Panc1 (cell line): ENCODE results near the gene SETX. TPM values are rescaled to one million over a fixed set of nuclear protein-coding genes. Genes with fewer than 3 reads are reported as not detected.

ENCODE experiments used
- ATAC-seq: fragments of 200-7000 bp; cut with Tn5 transposase; 2 replicates; pipeline ENCODE4 v1.9.1; 2020; ENCODE audit warnings: mild to moderate bottlenecking, moderate library complexity
- BruUV-seq: library from RNA; stranded (reverse); fragments of 400-500 nt; replicated peaks from 2 replicates; lab custom pipeline; 2021; lab: Mats Ljungman, UMichigan
- CTCF ChIA-PET: fragments of 300-600 bp; sonication (Branson Sonifier 250); formaldehyde crosslinking; loops from one replicate; lab custom pipeline; 2022; ENCODE audit warnings: antibody characterized with exemption; lab: Charles Lee
- POLR2A ChIA-PET: fragments of 300-600 bp; sonication (Branson Sonifier 250); formaldehyde crosslinking; loops from one replicate; lab custom pipeline; 2022; ENCODE audit warnings: antibody characterized with exemption; lab: Charles Lee
- DNase-seq: peaks from one replicate; pipeline ENCODE4 v3.0.0-alpha.2; 2010; ENCODE audit warnings: low read depth, low spot score
- H3K27ac ChIP-seq: 2 replicates; pipeline ENCODE4 v1.5.1; 2011; ENCODE audit warnings: mild to moderate bottlenecking, low read length, inconsistent platforms
- H3K27me3 ChIP-seq: fragments of 200-500 bp; sonication (Bioruptor generic); 2 replicates; pipeline ENCODE4 v1.6.0; 2014; ENCODE audit warnings: low read length, inconsistent platforms; ENCODE audit not compliant: control insufficient read depth, insufficient read depth
- H3K36me3 ChIP-seq: fragments of 200-500 bp; sonication (Bioruptor generic); 2 replicates; pipeline ENCODE4 v1.5.1; 2014; ENCODE audit warnings: inconsistent platforms, mild to moderate bottlenecking, low read length, moderate library complexity; ENCODE audit not compliant: control insufficient read depth, insufficient read depth
- H3K4me1 ChIP-seq: 2 replicates; pipeline ENCODE4 v1.5.1; 2011; ENCODE audit warnings: inconsistent platforms, mild to moderate bottlenecking, low read length, moderate library complexity; ENCODE audit not compliant: control insufficient read depth, insufficient read depth
- H3K4me3 ChIP-seq, 2 experiments: 2 replicates each; pipeline ENCODE4 v1.5.1; 2011 to 2012; ENCODE audit warnings: low read depth in 2 of 2, low read length in 2 of 2, mild to moderate bottlenecking in 2 of 2, inconsistent platforms in 1 of 2, moderate library complexity in 1 of 2
- H3K9me3 ChIP-seq: fragments of 200-500 bp; sonication (Bioruptor generic); 2 replicates; pipeline ENCODE4 v1.5.1; 2014; ENCODE audit warnings: low read depth, mild to moderate bottlenecking, inconsistent platforms, low read length, moderate library complexity; ENCODE audit not compliant: control insufficient read depth, insufficient read depth
- CTCF ChIP-seq: fragments of 450-650 bp; IDR thresholded peaks from 2 replicates; pipeline ENCODE4 v1.5.1; 2017; ENCODE audit warnings: mild to moderate bottlenecking
- POLR2AphosphoS5 ChIP-seq: IDR thresholded peaks from 2 replicates; pipeline ENCODE4 v1.6.1; 2012; ENCODE audit warnings: mild to moderate bottlenecking, low read depth, low read length, moderate library complexity
- REST ChIP-seq, 2 experiments: IDR thresholded peaks; 2 replicates each; pipeline ENCODE4 v1.6.1; 2011 to 2012; ENCODE audit warnings: low read depth in 2 of 2, control low read depth in 1 of 2, low read length in 1 of 2, mild to moderate bottlenecking in 1 of 2, moderate library complexity in 1 of 2; ENCODE audit not compliant: insufficient read depth in 1 of 2
- SIN3A ChIP-seq: IDR thresholded peaks from 2 replicates; pipeline ENCODE4 v1.6.1; 2012; ENCODE audit warnings: low read depth, mild to moderate bottlenecking, low read length, moderate library complexity, borderline replicate concordance; ENCODE audit not compliant: insufficient read depth
- TCF7L2 ChIP-seq: IDR thresholded peaks from 2 replicates; pipeline ENCODE4 v1.6.1; 2011; ENCODE audit warnings: mild to moderate bottlenecking, low read depth, low read length, inconsistent platforms
- in situ Hi-C: cut with HindIII; loops from 2 replicates; pipeline ENCODE4 v1.10.0; 2016; ENCODE audit warnings: low sequenced_read_pairs, low pct_unique_long_range_greater_than_20kb
- intact Hi-C: fragments of 100-400 bp; cut with micrococcal nuclease; formaldehyde crosslinking; loops from one replicate; pipeline ENCODE4 v1.10.0; 2022; ENCODE audit not compliant: unreplicated experiment
- total RNA-seq: library from RNA; stranded (reverse); gene quantifications from one replicate; pipeline ENCODE4 v1.2.1, GENCODE V29; 2021; ENCODE audit not compliant: unreplicated experiment

Gene SETX
- total RNA-seq, 1 experiment from 2014 or later: 28.1 TPM

- no peaks in the 10 kb centered on the region for H3K27me3 ChIP-seq
- H3K9me3 ChIP-seq: no peaks in the 10 kb centered on the region
- H3K27ac ChIP-seq: no peak overlapping the region
- intact Hi-C loops: no loop called here
- BruUV-seq: no TSS peak
- no peaks in the 10 kb centered on the region for H3K36me3 ChIP-seq
- POLR2A ChIA-PET: no interaction called here
- CTCF ChIA-PET: no interaction called here
- no peak overlapping the region for H3K4me3 ChIP-seq
- in situ Hi-C loops: no loop called here
- TF ChIP-seq CTCF (no peak), TCF7L2 (no peak), SIN3A (no peak), REST (IDR thresholded peaks at IDR 0.05; ENCODE audit: insufficient read depth in 1 of 2, low read depth in 2 of 2, low read length in 1 of 2) (no peak), POLR2AphosphoS5 (no peak)
- DNase-seq (no peak), ATAC-seq (no peak)
- no peaks in the 10 kb centered on the region for H3K4me1 ChIP-seq
Measured at GRCh38 chr9:132366481-132366880, 11.7 kb upstream of the SETX start.

GRCh38 chr9:132365986-132366385 is 11.2 kb upstream of the SETX start:
- no TSS peak for BruUV-seq
- intact Hi-C loops (no loop called here), in situ Hi-C loops (no loop called here)
- no peaks in the 10 kb centered on the region for H3K27me3 ChIP-seq
- H3K4me1 ChIP-seq: no peaks in the 10 kb centered on the region
- H3K4me3 ChIP-seq: no peak overlapping the region
- no peak overlapping the region for H3K27ac ChIP-seq
- CTCF ChIA-PET: no interaction called here
- ATAC-seq (no peak), DNase-seq (no peak)
- TF ChIP-seq CTCF (no peak), SIN3A (no peak), REST (IDR thresholded peaks at IDR 0.05; ENCODE audit: insufficient read depth in 1 of 2, low read depth in 2 of 2, low read length in 1 of 2) (no peak)
- no peaks in the 10 kb centered on the region for H3K9me3 ChIP-seq
- POLR2A ChIA-PET: no interaction called here
- no peaks in the 10 kb centered on the region for H3K36me3 ChIP-seq
